Calu3 (cell line): Measurements from ENCODE around the gene DNAH5. TPM values are rescaled to one million over a fixed set of nuclear protein-coding genes. Genes with fewer than 3 reads are reported as not detected.

ENCODE experiments used
- BruUV-seq: library from RNA; stranded (reverse); fragments of 400-500 nt; replicated peaks from 2 replicates; lab custom pipeline; 2021; lab: Mats Ljungman, UMichigan
- CTCF ChIA-PET: fragments of 300-600 bp; sonication (Branson Sonifier 250); formaldehyde crosslinking; loops from one replicate; lab custom pipeline; 2022; ENCODE audit warnings: antibody characterized with exemption; lab: Charles Lee
- DNase-seq: peaks from one replicate; pipeline ENCODE4 v3.0.0; 2022
- H3K27ac Mint-ChIP-seq: one replicate; pipeline ENCODE4 v1.8.0; 2022; ENCODE audit warnings: mixed read lengths; ENCODE audit not compliant: unreplicated experiment
- H3K27me3 Mint-ChIP-seq: one replicate; pipeline ENCODE4 v1.8.0; 2022; ENCODE audit warnings: mixed read lengths; ENCODE audit not compliant: unreplicated experiment
- H3K36me3 Mint-ChIP-seq: one replicate; pipeline ENCODE4 v1.8.0; 2022; ENCODE audit warnings: mild to moderate bottlenecking, moderate library complexity, mixed read lengths; ENCODE audit not compliant: insufficient read depth, unreplicated experiment
- H3K4me1 Mint-ChIP-seq: one replicate; pipeline ENCODE4 v1.8.0; 2022; ENCODE audit warnings: mild to moderate bottlenecking, low read depth, mixed read lengths; ENCODE audit not compliant: unreplicated experiment
- H3K4me3 Mint-ChIP-seq: one replicate; pipeline ENCODE4 v1.8.0; 2022; ENCODE audit warnings: mild to moderate bottlenecking, low read depth, moderate library complexity, mixed read lengths; ENCODE audit not compliant: unreplicated experiment
- H3K9me3 Mint-ChIP-seq: one replicate; pipeline ENCODE4 v1.8.0; 2022; ENCODE audit warnings: low read depth, mixed read lengths; ENCODE audit not compliant: unreplicated experiment
- intact Hi-C: fragments of 100-400 bp; cut with micrococcal nuclease; formaldehyde crosslinking; loops from one replicate; pipeline ENCODE4 v1.10.0; 2022; ENCODE audit not compliant: unreplicated experiment
- total RNA-seq: library from RNA; stranded (reverse); gene quantifications from 2 replicates; pipeline ENCODE4 v1.2.3, GENCODE V29; 2022
- TF ChIP-seq, protein P1 (sequence below): fragments of 200-600 bp; IDR thresholded peaks from one replicate; pipeline ENCODE4 v1.8.0; 2022; ENCODE audit warnings: antibody characterized with exemption; ENCODE audit not compliant: unreplicated experiment

Gene DNAH5
- total RNA-seq, 1 experiment from 2014 or later = 5.8 TPM

DNA sequence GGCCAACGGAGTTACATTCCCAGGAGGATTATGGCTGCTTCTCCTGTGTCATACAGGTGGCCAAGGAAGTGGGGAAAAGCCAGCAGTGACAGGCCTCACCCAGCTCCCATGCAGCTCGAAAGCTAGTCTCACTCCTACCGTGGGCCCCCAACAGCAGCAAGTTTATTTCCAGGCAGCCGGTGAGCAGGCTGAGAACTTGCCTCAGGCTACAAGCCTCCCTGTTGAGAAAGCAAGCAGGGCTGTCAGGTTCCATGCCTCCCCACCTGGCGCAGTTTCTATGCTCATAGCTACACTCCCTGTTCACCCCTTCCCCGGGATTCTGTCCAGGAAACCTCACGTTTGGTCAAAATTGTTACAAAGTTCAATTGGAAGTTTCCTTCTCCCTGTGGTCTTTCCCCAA is 27.5 kb upstream of the DNAH5 start:
- Mint-ChIP-seq H3K9me3 (peaks cover 16% of the 10 kb centered on the region), H3K27me3 (no peaks in the 10 kb centered on the region), H3K4me3 (no peak overlapping the region), H3K4me1 (no peaks in the 10 kb centered on the region), H3K36me3 (no peaks in the 10 kb centered on the region), H3K27ac (no peak overlapping the region)
- DNase-seq = no peak
- TF ChIP-seq, protein P1, sequence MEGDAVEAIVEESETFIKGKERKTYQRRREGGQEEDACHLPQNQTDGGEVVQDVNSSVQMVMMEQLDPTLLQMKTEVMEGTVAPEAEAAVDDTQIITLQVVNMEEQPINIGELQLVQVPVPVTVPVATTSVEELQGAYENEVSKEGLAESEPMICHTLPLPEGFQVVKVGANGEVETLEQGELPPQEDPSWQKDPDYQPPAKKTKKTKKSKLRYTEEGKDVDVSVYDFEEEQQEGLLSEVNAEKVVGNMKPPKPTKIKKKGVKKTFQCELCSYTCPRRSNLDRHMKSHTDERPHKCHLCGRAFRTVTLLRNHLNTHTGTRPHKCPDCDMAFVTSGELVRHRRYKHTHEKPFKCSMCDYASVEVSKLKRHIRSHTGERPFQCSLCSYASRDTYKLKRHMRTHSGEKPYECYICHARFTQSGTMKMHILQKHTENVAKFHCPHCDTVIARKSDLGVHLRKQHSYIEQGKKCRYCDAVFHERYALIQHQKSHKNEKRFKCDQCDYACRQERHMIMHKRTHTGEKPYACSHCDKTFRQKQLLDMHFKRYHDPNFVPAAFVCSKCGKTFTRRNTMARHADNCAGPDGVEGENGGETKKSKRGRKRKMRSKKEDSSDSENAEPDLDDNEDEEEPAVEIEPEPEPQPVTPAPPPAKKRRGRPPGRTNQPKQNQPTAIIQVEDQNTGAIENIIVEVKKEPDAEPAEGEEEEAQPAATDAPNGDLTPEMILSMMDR = no peak
- CTCF ChIA-PET = no interaction called here
- no TSS peak for BruUV-seq
- intact Hi-C loops = no loop called here

DNA sequence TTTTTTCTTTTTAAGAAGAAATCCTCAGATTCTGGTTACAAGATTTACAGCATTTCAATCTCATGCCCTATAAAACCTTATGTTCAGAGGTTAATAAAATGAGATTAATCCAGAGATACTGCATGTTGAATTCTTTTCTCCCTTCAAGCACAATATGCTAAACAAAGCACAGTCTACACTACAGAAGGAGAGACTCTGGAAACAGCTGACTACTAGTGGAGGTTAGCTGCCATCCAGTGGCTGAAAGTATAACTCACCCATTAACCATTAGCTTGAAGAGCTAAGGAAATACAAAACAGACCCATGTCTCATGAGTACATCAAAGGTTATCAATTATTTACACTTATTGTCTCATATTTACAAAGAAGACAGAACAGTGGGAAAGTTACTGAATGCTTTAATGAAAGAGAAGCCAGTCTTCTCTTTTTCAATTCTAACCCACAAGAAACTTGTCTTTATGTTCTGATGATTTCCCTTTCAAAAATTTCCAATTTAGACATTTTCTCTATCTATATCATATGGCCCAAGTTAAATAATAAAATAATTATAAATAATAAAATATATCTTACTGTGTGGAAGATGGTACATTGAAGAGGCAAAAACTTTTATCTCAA is 12.7 kb upstream of the DNAH5 start:
- CTCF ChIA-PET = interaction anchor here (0.6 to 0.8 kb wide), 4 partner anchors 148 to 706 kb away, joined by 3 to 15 read pairs (median 4); no protein-coding TSS in a partner anchor
- H3K27me3 Mint-ChIP-seq = no peaks in the 10 kb centered on the region
- TF ChIP-seq, protein P1 = peak; percentile 40
- BruUV-seq = no TSS peak
- H3K36me3 Mint-ChIP-seq = no peaks in the 10 kb centered on the region
- DNase-seq = peak; percentile 48
- H3K4me1 Mint-ChIP-seq = peaks cover 2% of the 10 kb centered on the region
- no peak overlapping the region for H3K4me3 Mint-ChIP-seq
- H3K27ac Mint-ChIP-seq = no peak overlapping the region
- no peaks in the 10 kb centered on the region for H3K9me3 Mint-ChIP-seq
- intact Hi-C loops = loop anchor here (2.0 to 10.0 kb wide), 3 partner anchors 126 to 482 kb away; no protein-coding TSS in a partner anchor

- H3K27ac Mint-ChIP-seq = no peak overlapping the region
- intact Hi-C loops = loop anchor here (2.0 to 10.0 kb wide), 3 partner anchors 126 to 482 kb away; no protein-coding TSS in a partner anchor
- TF ChIP-seq, protein P1 = no peak
- no peak for DNase-seq
- CTCF ChIA-PET = interaction anchor here (0.6 kb wide), 1 partner anchor 440 kb away, joined by 4 read pairs; no protein-coding TSS in a partner anchor
- no peaks in the 10 kb centered on the region for H3K4me1 Mint-ChIP-seq
- H3K4me3 Mint-ChIP-seq = no peak overlapping the region
- BruUV-seq = no TSS peak
- H3K9me3 Mint-ChIP-seq = no peaks in the 10 kb centered on the region
- no peaks in the 10 kb centered on the region for H3K27me3 Mint-ChIP-seq
- H3K36me3 Mint-ChIP-seq = no peaks in the 10 kb centered on the region
Measured at GRCh38 chr5:13956471-13956870, 12.0 kb upstream of the DNAH5 start.

DNA sequence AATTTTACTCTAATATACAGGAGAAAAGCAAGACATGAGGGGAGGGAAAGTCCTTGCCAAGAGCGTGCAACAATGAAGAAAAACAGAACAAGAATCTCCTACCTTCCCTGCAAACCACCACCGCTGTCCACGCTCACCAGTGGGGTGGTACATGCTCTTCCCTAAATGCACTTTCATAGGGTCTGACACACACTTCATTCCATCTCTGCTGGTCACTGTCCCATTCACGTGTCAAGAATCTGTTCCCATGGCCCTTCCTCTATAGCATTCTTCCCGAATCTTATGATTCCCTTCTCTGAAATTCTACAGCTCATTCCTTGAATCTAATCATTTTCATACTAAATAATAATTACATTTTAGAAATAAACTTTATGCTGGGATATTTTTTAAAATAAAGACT is 11.4 kb upstream of the DNAH5 start:
- TF ChIP-seq, protein P1 = no peak
- no peak for DNase-seq
- no peaks in the 10 kb centered on the region for H3K4me1 Mint-ChIP-seq
- BruUV-seq = no TSS peak
- H3K9me3 Mint-ChIP-seq = no peaks in the 10 kb centered on the region
- no peak overlapping the region for H3K4me3 Mint-ChIP-seq
- H3K27ac Mint-ChIP-seq = no peak overlapping the region
- intact Hi-C loops = loop anchor here (2.0 to 10.0 kb wide), 3 partner anchors 125 to 481 kb away; no protein-coding TSS in a partner anchor
- H3K36me3 Mint-ChIP-seq = no peaks in the 10 kb centered on the region
- no peaks in the 10 kb centered on the region for H3K27me3 Mint-ChIP-seq
- CTCF ChIA-PET = no interaction called here
